WTC11 (cell line): ENCODE data around the gene RPS6KA5.

Source experiments
- MYBL2 ChIP-seq: sonication (generic); formaldehyde crosslinking; IDR thresholded peaks from 2 replicates; pipeline ENCODE4 v1.8.1; 2023; ENCODE audit warnings: mild to moderate bottlenecking, moderate library complexity, missing genetic modification reagents
- PREB ChIP-seq: sonication (generic); formaldehyde crosslinking; IDR thresholded peaks from 2 replicates; pipeline ENCODE4 v1.8.1; 2022; ENCODE audit warnings: mild to moderate bottlenecking, missing genetic modification reagents, moderate library complexity, borderline replicate concordance
- USF2 ChIP-seq: sonication (generic); formaldehyde crosslinking; IDR thresholded peaks from 2 replicates; pipeline ENCODE4 v1.8.1; 2023; ENCODE audit warnings: mild to moderate bottlenecking, missing genetic modification reagents, moderate library complexity
- ZNF263 ChIP-seq: sonication (generic); formaldehyde crosslinking; IDR thresholded peaks from 2 replicates; pipeline ENCODE4 v1.8.1; 2022; ENCODE audit warnings: low read depth, mild to moderate bottlenecking, moderate library complexity, missing genetic modification reagents
- TF ChIP-seq, protein P1 (sequence below): fragments of 200-600 bp; IDR thresholded peaks from 2 replicates; pipeline ENCODE4 v1.8.0; 2022; ENCODE audit warnings: antibody characterized with exemption

DNA sequence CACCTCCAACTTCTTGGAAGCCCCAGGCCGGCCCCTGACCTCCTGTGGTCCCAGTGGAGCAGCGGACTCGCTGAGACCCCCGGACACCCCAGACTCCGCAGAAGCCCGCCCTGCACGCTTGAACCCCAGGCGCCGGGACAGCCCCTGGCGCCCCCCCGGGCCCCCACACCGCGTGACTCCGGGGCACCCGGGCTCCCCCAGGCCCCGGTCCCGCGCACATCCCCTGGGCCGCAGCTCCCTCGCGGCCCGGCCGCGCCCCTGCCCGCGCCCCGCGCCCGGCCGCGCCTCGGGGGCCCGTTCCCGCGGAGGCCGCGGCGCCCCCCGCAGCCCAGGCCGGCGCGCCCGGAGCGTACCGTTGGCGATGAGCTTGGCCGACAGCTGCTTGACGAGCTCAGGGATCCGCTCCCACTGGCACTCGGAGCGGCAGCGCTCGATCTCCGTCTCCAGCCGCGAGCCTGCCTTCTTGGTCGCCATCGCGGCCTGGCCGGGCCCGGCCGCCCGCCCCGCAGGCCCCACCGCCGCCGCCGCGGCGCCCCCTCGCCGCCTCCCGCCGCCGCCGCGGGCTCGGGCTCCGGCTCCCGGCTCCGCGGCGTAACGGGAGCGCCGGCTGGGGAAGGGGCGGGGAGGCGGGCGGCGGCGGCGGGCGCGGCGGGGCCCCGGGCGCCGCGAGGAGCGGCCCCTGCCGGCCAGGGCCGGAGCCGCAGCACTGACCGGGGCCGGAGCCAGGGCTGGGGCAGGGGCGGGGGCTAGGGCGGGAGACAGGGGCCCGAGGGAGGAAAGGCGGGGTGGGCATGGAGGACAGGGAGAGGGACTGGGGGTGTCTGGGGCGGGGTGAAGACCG, 244.4 kb downstream of the RPS6KA5 start, which contains the start of gene TTC7B:
- TF ChIP-seq ZNF263 = no peak
- no peak for TF ChIP-seq MYBL2 (CRISPR knock-in tag)
- TF ChIP-seq, protein P1, sequence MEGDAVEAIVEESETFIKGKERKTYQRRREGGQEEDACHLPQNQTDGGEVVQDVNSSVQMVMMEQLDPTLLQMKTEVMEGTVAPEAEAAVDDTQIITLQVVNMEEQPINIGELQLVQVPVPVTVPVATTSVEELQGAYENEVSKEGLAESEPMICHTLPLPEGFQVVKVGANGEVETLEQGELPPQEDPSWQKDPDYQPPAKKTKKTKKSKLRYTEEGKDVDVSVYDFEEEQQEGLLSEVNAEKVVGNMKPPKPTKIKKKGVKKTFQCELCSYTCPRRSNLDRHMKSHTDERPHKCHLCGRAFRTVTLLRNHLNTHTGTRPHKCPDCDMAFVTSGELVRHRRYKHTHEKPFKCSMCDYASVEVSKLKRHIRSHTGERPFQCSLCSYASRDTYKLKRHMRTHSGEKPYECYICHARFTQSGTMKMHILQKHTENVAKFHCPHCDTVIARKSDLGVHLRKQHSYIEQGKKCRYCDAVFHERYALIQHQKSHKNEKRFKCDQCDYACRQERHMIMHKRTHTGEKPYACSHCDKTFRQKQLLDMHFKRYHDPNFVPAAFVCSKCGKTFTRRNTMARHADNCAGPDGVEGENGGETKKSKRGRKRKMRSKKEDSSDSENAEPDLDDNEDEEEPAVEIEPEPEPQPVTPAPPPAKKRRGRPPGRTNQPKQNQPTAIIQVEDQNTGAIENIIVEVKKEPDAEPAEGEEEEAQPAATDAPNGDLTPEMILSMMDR = no peak
- no peak for TF ChIP-seq PREB (CRISPR knock-in tag)
- no peak for TF ChIP-seq USF2 (CRISPR knock-in tag)
